ENCODE data around the gene CDK11A. TPM values are rescaled to one million over a fixed set of nuclear protein-coding genes. Genes with fewer than 3 reads are reported as not detected.

Gene CDK11A
- total and polyA plus RNA-seq, 2 of the 8 experiments (the other 6 are each of a cell fraction or from before 2014, with no cell fraction given), result 15.0 to 45.6 TPM

DNA sequence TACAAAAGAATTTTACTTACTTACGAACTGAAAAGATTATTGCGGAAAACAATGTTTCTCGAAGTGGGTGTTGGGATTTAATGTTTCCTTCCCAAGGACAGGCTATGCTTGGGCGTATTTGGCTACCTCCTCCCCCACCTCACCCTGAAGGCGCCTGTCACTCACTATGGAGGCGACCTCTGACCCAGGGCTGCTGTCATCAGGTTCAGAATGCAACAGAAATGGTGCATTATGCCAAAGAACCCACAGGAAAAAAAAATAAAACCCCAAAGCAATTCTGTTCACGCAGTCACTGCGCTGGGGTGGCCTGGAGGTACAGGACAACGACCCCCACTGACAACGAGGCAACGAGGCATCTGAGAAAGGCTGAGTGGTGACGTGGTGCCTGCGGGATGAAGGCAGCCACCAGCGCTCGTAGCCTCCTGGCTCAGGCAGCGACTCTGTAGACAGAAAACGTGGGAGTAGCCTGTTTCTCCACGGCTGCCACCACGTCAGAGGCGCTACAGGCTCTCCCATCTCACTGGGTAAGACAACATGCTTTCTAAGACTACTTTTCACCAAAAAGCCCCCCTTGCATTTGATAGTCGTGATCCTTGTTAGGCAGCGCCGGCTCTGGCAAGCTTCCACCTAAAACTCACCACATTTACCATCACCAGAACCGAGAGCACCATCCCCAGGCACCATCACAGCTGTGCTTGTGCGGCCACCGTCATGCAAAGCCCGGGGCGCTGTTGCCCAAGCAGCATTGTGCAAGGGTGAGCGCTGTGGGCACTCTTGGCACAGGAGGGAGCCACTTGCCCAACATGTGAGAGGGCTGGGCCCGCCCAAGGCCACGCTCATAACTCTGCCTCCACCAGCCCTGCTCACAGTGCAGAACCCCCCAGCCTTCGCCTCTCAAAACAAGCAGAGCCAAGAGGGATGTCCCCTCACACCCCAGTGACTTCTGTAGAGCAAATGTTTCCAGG, 39.8 kb upstream of the CDK11A start:
- WGBS, 2 experiments (ENCODE audit: extremely low coverage in 1 of 2, insufficient coverage in 1 of 2, insufficient read length in 1 of 2, insufficient replicate concordance in 2 of 2, low coverage in 1 of 2, low lambda C conversion rate in 2 of 2, missing lambda C conversion rate in 1 of 2), result 93% methylated on average over 32 of the region's 32 CpGs; no CpG with 5 or more reads in 1 of the 2 experiments
- Histone ChIP-seq H3K9me3 (ENCODE audit: insufficient read depth in 2 of 2, low read depth in 1 of 2, low read length in 1 of 2) (no peaks in the 10 kb centered on the region), H3K4me2 (ENCODE audit: insufficient read depth in 1 of 2, low read depth in 2 of 2, low read length in 2 of 2) (no peak overlapping the region), H4K91ac (replicated peaks; ENCODE audit: insufficient read length, low read length) (no peak overlapping the region), H3K56ac (replicated peaks; ENCODE audit: insufficient read length, low read depth, low read length) (no peak overlapping the region), H3K27me3 (replicated peaks in 1 of 4; ENCODE audit: control insufficient read depth in 3 of 4, extremely low read depth in 1 of 4, insufficient read depth in 3 of 4, low read length in 3 of 4) (no peaks in the 10 kb centered on the region), H2BK12ac (ENCODE audit: low read depth, low read length) (no peak overlapping the region), H3K4ac (replicated peaks; ENCODE audit: insufficient read length, low read depth, low read length) (no peak overlapping the region), H3K23ac (ENCODE audit: insufficient read length) (no peak overlapping the region), H4K5ac (ENCODE audit: insufficient read length, low read depth, low read length) (no peak overlapping the region), H2AFZ (ENCODE audit: low read length) (no peak overlapping the region), H3K9ac (replicated peaks in 1 of 4; ENCODE audit: extremely low read depth in 1 of 4, low read depth in 3 of 4, low read length in 3 of 4) (no peak overlapping the region), H3K4me3 (ENCODE audit: extremely low read depth in 1 of 4, insufficient read depth in 2 of 4, low read depth in 3 of 4, low read length in 4 of 4) (no peak overlapping the region), H2BK20ac (ENCODE audit: low read length) (no peak overlapping the region), H2BK5ac (ENCODE audit: low read depth, low read length) (no peak overlapping the region), H2BK120ac (replicated peaks; ENCODE audit: low read depth, low read length) (no peak overlapping the region), H3K36me3 (ENCODE audit: control insufficient read depth in 2 of 4, insufficient read depth in 4 of 4, low read length in 3 of 4) (peaks cover 10 to 45% (median 28%) of the 10 kb centered on the region in 4 experiments), H3K14ac (ENCODE audit: insufficient read length) (no peak overlapping the region), H3K79me1 (ENCODE audit: low read depth, low read length) (peaks cover 23% of the 10 kb centered on the region), H3K18ac (ENCODE audit: extremely low read depth, low read length) (no peak overlapping the region), H3K4me1 (replicated peaks in 1 of 4; ENCODE audit: control insufficient read depth in 3 of 4, insufficient read depth in 4 of 4, low read length in 3 of 4) (no peaks in the 10 kb centered on the region), H2AK5ac (ENCODE audit: low read depth, low read length) (no peak overlapping the region), H3K23me2 (ENCODE audit: low read depth, low read length) (no peaks in the 10 kb centered on the region), H2BK15ac (ENCODE audit: low read length) (no peak overlapping the region), H3K27ac (ENCODE audit: low read depth, low read length) (no peak overlapping the region; the same call in 1 of the 2 replicates), H4K20me1 (replicated peaks in 1 of 2; ENCODE audit: control insufficient read depth in 1 of 2, insufficient read depth in 2 of 2, low read length in 2 of 2) (peaks cover 17 to 28% of the 10 kb centered on the region in 2 experiments), H3K79me2 (ENCODE audit: control insufficient read depth in 1 of 2, insufficient read depth in 2 of 2, low read length in 2 of 2) (peaks cover 4 to 56% of the 10 kb centered on the region in 2 experiments; a peak in 3 of 4 replicates), H4K8ac (ENCODE audit: extremely low read depth, insufficient read depth, low read length) (peak overlapping the region; percentile 59; the same call in 1 of the 2 replicates)
- DNase-seq (ENCODE audit: low read depth in 1 of 2, low spot score in 2 of 2) (no peak), FAIRE-seq (no peak)
- POLR2A ChIA-PET (ENCODE audit: partially characterized antibody), result no interaction called here
- CTCF ChIA-PET (ENCODE audit: partially characterized antibody), result no interaction called here
- TF ChIP-seq TCF12 (IDR thresholded peaks at IDR 0.05; ENCODE audit: low read depth, low read length), result no peak
- TF ChIP-seq RAD21 (IDR thresholded peaks at IDR 0.05 in 1 of 2, conservative IDR thresholded peaks at IDR 0.05 in 1 of 2; ENCODE audit: low read depth in 2 of 2, low read length in 2 of 2), result peak; percentile 11 to 14; a peak in 2 of 4 replicates
